ENCODE data around the gene CRIP2. TPM values are rescaled to one million over a fixed set of nuclear protein-coding genes. Genes with fewer than 3 reads are reported as not detected.

Gene CRIP2
- total and polyA plus RNA-seq, 2 experiments from 2014 or later, result 3.4 to 9.6 TPM

GRCh38 chr14:105517096-105517495 lies 42.5 kb downstream of the CRIP2 start (continued):
- no peak for TF ChIP-seq CTCF (conservative IDR thresholded peaks at IDR 0.05; ENCODE audit: low read depth in 2 of 2)
- no peak for TF ChIP-seq POLR2AphosphoS5 (IDR thresholded peaks at IDR 0.05; ENCODE audit: low read depth)
- TF ChIP-seq NANOG (IDR thresholded peaks at IDR 0.05; ENCODE audit: borderline replicate concordance), result no peak
- no peak for TF ChIP-seq ZNF114 (CRISPR knock-in tag; IDR thresholded peaks at IDR 0.05)
- TF ChIP-seq EZH2 (IDR thresholded peaks at IDR 0.05; ENCODE audit: low read depth, unreplicated experiment), result no peak
- no peak for TF ChIP-seq ZNF331 (CRISPR knock-in tag; IDR thresholded peaks at IDR 0.05; ENCODE audit: low read depth)
- no peak for TF ChIP-seq REST (IDR thresholded peaks at IDR 0.05; ENCODE audit: unreplicated experiment)
- no peak for TF ChIP-seq JUNB (IDR thresholded peaks at IDR 0.05; ENCODE audit: unreplicated experiment)
- TF ChIP-seq CREB1 (CRISPR knock-in tag; IDR thresholded peaks at IDR 0.05; ENCODE audit: low read depth), result no peak
- no peak for TF ChIP-seq EZH2phosphoT487 (IDR thresholded peaks at IDR 0.05; ENCODE audit: unreplicated experiment)
- no peak for TF ChIP-seq ETS1 (IDR thresholded peaks at IDR 0.05)

GRCh38 chr14:105519946-105520698 lies 45.5 kb downstream of the CRIP2 start:
- Histone ChIP-seq H3K4me2 (no peak overlapping the region), H3K27me3 (ENCODE audit: insufficient read depth) (peaks cover 17% of the 10 kb centered on the region), H2AFZ (no peak overlapping the region), H3F3A (replicated peaks; ENCODE audit: low read depth) (no peaks in the 10 kb centered on the region), H3K36me3 (ENCODE audit: insufficient read depth) (no peaks in the 10 kb centered on the region), H3K4me3 (no peak overlapping the region), H3K9me2 (ENCODE audit: insufficient read depth) (no peaks in the 10 kb centered on the region), H3K27ac (ENCODE audit: low read depth) (no peak overlapping the region), H3K79me2 (replicated peaks; ENCODE audit: insufficient read depth) (no peaks in the 10 kb centered on the region), H3K4me1 (ENCODE audit: insufficient read depth) (no peaks in the 10 kb centered on the region), H4K20me1 (replicated peaks; ENCODE audit: insufficient read depth) (no peaks in the 10 kb centered on the region)
- H3K9me3 Mint-ChIP-seq, result peaks cover 25% of the 10 kb centered on the region
- no peak overlapping the region for H3K27ac Mint-ChIP-seq
- H3K4me1 Mint-ChIP-seq, result no peaks in the 10 kb centered on the region
- ATAC-seq (no peak), DNase-seq (ENCODE audit: low spot score) (no peak)
- no peaks in the 10 kb centered on the region for H3K36me3 Mint-ChIP-seq (ENCODE audit: low read depth)
- peaks cover 6% of the 10 kb centered on the region for H3K27me3 Mint-ChIP-seq (ENCODE audit: insufficient read depth, low read depth, poor library complexity)
- no peak overlapping the region for H3K4me3 Mint-ChIP-seq
- no peak for TF ChIP-seq EZH2phosphoT487 (IDR thresholded peaks at IDR 0.05; ENCODE audit: unreplicated experiment)
- no peak for TF ChIP-seq ZNF114 (CRISPR knock-in tag; IDR thresholded peaks at IDR 0.05)
- no peak for TF ChIP-seq CREB1 (CRISPR knock-in tag; IDR thresholded peaks at IDR 0.05; ENCODE audit: low read depth)
- no peak for TF ChIP-seq EZH2 (IDR thresholded peaks at IDR 0.05; ENCODE audit: low read depth, unreplicated experiment)
- TF ChIP-seq NANOG (IDR thresholded peaks at IDR 0.05; ENCODE audit: borderline replicate concordance), result no peak
- TF ChIP-seq ETS1 (IDR thresholded peaks at IDR 0.05), result no peak
- TF ChIP-seq STAT1 (IDR thresholded peaks at IDR 0.05; ENCODE audit: unreplicated experiment), result no peak
- TF ChIP-seq CTCF (conservative IDR thresholded peaks at IDR 0.05; ENCODE audit: low read depth in 2 of 2), result no peak

Measured in GM23338 (cell line).